Motor neuron (in vitro differentiated cells): Measurements from ENCODE around the gene CYP4F3. TPM values are rescaled to one million over a fixed set of nuclear protein-coding genes. Genes with fewer than 3 reads are reported as not detected.
"Not testable (repeated sequence)": the region's sequence is repeated elsewhere in the genome, so short reads cannot be mapped to it uniquely, and the experiment has no call there.

ENCODE experiments used
- ATAC-seq, 8 experiments: fragments of 200-7000 bp; cut with Tn5 transposase; replicated peaks in 6 of 8; 2 replicates each; pipeline ENCODE4 v1.8.0; 2021; ENCODE audit warnings: mild to moderate bottlenecking in 8 of 8, moderate library complexity in 8 of 8
- H3K27ac ChIP-seq, 2 donors: fragments of 250-450 bp; sonication (Bioruptor Pico); 2 replicates each; pipeline ENCODE4 v1.9.0; 2021; ENCODE audit warnings: antibody characterized with exemption in 2 of 2, mild to moderate bottlenecking in 2 of 2, moderate library complexity in 1 of 2
- H3K4me1 ChIP-seq, 2 donors: fragments of 250-450 bp; sonication (Bioruptor Pico); replicated peaks in 1 of 2; 2 replicates each; pipeline ENCODE4 v1.6.1; 2021; ENCODE audit warnings: antibody characterized with exemption in 2 of 2, mild to moderate bottlenecking in 2 of 2, moderate library complexity in 1 of 2
- H3K4me3 ChIP-seq, 5 donors: fragments of 250-450 bp; sonication (Bioruptor Pico); 2 replicates each; pipeline ENCODE4 v1.9.0; 2021; ENCODE audit warnings: antibody characterized with exemption in 5 of 5, mild to moderate bottlenecking in 5 of 5, moderate library complexity in 4 of 5
- WGBS, 10 experiments: fragments of 450-650 bp; shearing (Covaris generic); methylation state at CpG; one replicate each; pipeline ENCODE4 v1.0.0; 2022; 5-methylcytosine and 5-hydroxymethylcytosine counted together
- in situ Hi-C, 9 experiments: fragments of 400-800 bp; cut with MboI; loops; one replicate each; pipeline ENCODE4 v1.15.0; 2021; ENCODE audit warnings: low sequenced_read_pairs in 9 of 9, low pct_unique_long_range_greater_than_20kb in 2 of 9; ENCODE audit not compliant: unreplicated experiment in 9 of 9
- total RNA-seq, 8 experiments: library from RNA; unstranded; fragments of 300-600 nt; gene quantifications; 2 replicates each; pipeline versions ENCODE4 v1.2.3 to v1.2.4, GENCODE V29; 2022

Gene CYP4F3
- total RNA-seq, 8 experiments from 2014 or later = 0.05 to 1.00 TPM; not detected in 6

DNA sequence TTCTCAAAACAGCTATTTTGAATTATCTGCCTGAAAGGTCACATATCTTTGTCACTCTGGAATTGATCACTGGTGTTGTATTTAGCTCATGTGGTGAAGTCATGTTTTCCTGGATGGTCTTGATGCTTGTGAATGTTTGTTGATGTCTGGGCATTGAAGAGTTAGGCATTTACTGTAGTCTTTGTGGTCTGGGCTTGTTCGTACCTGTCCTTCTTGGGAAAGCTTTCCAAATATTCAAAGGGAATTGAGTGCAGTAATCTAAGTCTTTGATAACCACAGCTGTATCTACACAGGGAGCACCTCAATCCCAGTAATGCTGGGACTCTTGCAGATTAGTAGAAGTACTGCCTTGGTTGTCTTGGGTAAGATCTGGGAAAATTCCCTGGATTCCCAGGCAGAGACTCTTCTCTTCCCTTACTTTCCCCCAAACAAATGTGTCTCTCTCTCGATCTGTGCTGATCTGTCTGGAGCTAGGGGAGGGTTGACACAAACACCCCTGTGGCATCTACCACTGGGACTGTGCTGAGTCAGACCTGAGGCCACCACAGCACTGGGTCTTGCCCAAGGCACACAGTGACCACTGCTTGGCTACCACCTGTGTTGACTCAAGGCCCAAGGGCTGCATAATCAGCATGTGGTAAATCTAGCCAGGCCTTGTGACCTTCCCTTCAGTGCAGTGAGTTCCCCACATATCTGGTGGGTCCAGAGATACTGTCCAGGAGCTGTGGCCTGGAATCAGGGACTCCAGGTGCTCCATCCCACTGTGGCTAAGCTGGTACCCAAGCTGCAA is 5.5 kb upstream of the CYP4F3 start:
- WGBS, 10 experiments = 0 to 38% (median 8%) methylated on average over 1 to 2 of the region's 2 CpGs; no CpG with 5 or more reads in 3 of the 10 experiments
- in situ Hi-C loops = loop anchor here in 2 of 9 experiments (25.0 kb wide), 2 partner anchors 527 to 552 kb away; partner anchors contain the start of genes AP1M1 (in 1 of the 2), CIB3 (in 1 of the 2) and FAM32A (in 1 of the 2)

DNA sequence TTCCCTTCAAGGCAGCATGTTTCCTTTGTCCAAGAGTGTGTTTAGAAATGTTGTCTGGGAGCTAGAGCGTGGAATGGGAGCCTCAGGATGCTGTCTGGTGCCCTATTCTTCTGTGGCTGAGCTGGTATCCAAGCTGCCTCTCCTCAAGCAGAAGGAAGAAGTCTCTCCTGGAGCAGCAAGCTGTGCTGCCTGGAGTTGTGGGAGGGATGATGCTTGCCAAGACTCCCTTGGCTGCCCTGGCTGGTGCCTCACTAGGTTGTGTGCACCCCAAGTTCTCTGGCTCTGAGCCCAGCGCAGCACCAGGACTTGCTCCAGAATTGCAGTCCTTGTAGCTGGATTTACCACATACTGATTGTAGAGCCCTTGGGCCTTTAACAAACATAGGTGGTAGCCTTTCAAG is 4.7 kb upstream of the CYP4F3 start:
- no peak overlapping the region for H3K4me3 ChIP-seq
- WGBS, 10 experiments = 57 to 60% (median 60%) methylated on average over 1 of the region's 2 CpGs; no CpG with 5 or more reads in 7 of the 10 experiments
- H3K4me1 ChIP-seq = no peaks in the 10 kb centered on the region
- no peak overlapping the region for H3K27ac ChIP-seq
- no peak for ATAC-seq
- in situ Hi-C loops = loop anchor here in 2 of 9 experiments (25.0 kb wide), 2 partner anchors 526 to 551 kb away; partner anchors contain the start of genes AP1M1 (in 1 of the 2), CIB3 (in 1 of the 2) and FAM32A (in 1 of the 2)

More for the DNA sequence above, 5.5 kb upstream of the CYP4F3 start:
- Histone ChIP-seq H3K4me1 (no peaks in the 10 kb centered on the region), H3K27ac (no peak overlapping the region), H3K4me3 (no peak overlapping the region)
- no peak for ATAC-seq

DNA sequence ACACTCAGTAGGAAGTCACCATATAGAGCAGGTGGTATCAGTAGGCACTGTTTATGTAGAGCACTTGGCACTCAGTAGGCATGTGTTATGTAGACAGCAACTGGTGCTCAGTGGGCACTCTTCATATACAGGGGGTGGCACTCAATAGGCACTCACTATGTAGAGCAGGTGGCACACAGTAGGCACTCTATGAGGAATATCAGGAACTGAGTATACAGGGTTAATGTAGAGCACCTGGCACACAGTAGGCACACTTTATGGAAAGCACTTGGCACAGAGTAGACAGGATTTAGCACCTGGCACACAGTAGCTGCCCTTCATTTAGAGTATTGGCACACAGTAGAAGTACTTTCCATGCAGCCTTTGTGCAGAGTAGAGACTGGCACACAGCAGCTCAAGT is 1.1 kb upstream of the CYP4F3 start:
- ATAC-seq = no peak
- in situ Hi-C loops = loop anchor here in 2 of 9 experiments (25.0 kb wide), 2 partner anchors 523 to 548 kb away; partner anchors contain the start of genes AP1M1 (in 1 of the 2), CIB3 (in 1 of the 2) and FAM32A (in 1 of the 2)
- no peaks in the 10 kb centered on the region for H3K4me1 ChIP-seq
- no peak overlapping the region for H3K4me3 ChIP-seq
- H3K27ac ChIP-seq = no peak overlapping the region

DNA sequence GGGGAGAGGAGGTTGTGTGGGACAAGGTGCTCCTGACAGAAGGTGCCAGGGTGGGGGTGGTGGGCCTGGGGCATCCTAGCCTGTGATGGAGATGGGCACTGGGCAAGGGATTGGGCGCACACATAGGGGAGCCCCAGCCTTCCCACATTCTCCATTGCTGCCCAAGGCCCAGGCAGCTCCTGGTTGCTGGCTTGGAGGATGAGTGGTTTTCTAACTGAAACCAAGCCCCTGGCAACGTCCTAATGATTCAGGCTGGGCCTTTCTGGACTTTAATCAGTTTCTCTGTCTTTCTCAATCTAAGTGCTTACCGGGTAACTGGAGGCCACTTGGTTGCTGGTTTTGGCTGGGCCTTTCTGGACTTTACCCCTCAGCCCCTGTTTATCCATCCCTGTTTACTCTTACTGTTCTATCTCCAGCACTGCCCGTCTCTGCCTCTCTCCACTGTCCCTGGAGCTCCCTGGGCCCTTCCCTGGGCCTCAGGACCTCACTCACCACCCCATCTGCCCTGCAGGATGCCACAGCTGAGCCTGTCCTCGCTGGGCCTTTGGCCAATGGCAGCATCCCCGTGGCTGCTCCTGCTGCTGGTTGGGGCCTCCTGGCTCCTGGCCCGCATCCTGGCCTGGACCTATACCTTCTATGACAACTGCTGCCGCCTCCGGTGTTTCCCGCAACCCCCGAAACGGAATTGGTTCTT is 354 bp downstream of the CYP4F3 start:
- in situ Hi-C loops = loop anchor here in 2 of 9 experiments (25.0 kb wide), 2 partner anchors 521 to 546 kb away; partner anchors contain the start of genes AP1M1 (in 1 of the 2), CIB3 (in 1 of the 2) and FAM32A (in 1 of the 2)
- no peak overlapping the region for H3K4me3 ChIP-seq
- H3K4me1 ChIP-seq = no peaks in the 10 kb centered on the region
- 0 to 75% (median 27%) methylated on average over 1 to 10 of the region's 12 CpGs; no CpG with 5 or more reads in 4 of the 10 experiments for WGBS, 10 experiments
- ATAC-seq = peak in 3 of 8 experiments; percentile 22 to 53 (median 27)
- no peak overlapping the region for H3K27ac ChIP-seq

DNA sequence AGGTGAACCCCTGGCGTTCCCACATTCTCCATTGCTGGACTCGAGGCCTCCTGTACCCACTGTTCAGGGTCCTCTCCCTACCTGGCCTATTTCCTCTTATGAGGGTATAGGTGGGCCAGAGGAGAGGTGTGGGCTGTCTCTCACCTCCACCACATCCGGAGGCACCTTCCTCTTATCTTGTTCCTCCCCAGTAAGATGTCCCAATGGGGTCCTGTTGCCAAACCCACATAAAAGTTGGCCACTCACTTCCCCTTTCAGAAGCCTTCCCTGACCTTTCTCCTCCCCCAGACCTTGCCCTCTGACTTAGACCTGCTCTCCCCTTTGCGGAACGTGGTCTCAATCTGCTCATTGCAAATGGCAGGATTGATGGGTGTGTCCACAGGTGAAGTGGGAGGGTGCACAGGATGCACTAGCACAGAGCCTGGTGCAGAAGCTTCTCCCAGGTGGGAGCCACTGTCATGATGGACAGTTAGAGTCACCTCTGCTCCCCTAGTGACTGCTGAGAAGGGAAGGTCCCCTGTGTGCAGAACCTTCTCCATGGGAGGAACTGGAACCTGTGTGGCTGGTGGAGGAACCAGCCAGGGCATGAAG is 1.3 kb downstream of the CYP4F3 start:
- in situ Hi-C loops = loop anchor here in 2 of 9 experiments (25.0 kb wide), 2 partner anchors 520 to 545 kb away; partner anchors contain the start of genes AP1M1 (in 1 of the 2), CIB3 (in 1 of the 2) and FAM32A (in 1 of the 2)
- Histone ChIP-seq H3K4me3 (no peak overlapping the region), H3K4me1 (no peaks in the 10 kb centered on the region), H3K27ac (no peak overlapping the region)
- ATAC-seq = no peak
- 0 to 80% (median 45%) methylated on average over 1 to 5 of the region's 5 CpGs; no CpG with 5 or more reads in 3 of the 10 experiments for WGBS, 10 experiments

DNA sequence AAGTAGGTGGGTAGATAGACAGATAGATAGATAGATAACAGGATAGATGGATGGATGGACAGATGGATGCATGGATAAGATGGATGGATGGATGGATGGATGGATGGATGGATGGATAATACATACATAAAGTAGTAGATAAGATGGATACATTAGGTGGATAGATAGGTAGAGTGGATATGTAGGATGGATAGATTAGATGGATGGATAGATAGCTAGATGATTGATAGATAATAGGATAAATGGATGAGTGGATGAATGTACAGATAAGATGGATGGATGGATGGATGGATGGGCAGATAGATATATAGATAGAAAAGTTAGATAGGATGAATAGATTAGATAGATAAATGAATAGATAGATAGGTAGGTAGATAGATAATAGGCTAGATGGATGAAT is 2.1 kb downstream of the CYP4F3 start:
- H3K27ac ChIP-seq = no peak overlapping the region
- in situ Hi-C loops = loop anchor here in 2 of 9 experiments (25.0 kb wide), 2 partner anchors 519 to 544 kb away; partner anchors contain the start of genes AP1M1 (in 1 of the 2), CIB3 (in 1 of the 2) and FAM32A (in 1 of the 2)

DNA sequence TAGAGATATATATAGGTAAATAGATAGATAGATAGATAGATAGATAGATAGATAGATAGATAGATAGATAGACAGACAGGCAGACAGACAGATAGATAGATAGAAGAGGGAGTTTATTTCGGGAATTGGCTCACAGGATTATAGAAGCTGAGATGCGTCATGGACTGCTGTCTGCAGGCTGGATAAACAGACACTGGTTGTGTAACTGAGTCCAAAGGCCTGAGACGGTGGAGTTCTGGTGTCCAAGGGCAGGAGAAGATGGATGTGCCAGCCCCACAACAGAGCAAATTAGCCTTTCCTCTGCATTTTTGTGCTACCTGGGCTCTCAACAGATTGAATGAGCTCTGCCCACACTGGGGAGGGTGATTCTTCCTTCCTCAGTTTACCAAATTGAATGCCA is 2.7 kb downstream of the CYP4F3 start:
- in situ Hi-C loops = loop anchor here in 2 of 9 experiments (25.0 kb wide), 2 partner anchors 519 to 544 kb away; partner anchors contain the start of genes AP1M1 (in 1 of the 2), CIB3 (in 1 of the 2) and FAM32A (in 1 of the 2)

More for the DNA sequence above, 2.1 kb downstream of the CYP4F3 start:
- Histone ChIP-seq H3K4me1 (no peaks in the 10 kb centered on the region), H3K4me3 (no peak overlapping the region)
- no peak for ATAC-seq

DNA sequence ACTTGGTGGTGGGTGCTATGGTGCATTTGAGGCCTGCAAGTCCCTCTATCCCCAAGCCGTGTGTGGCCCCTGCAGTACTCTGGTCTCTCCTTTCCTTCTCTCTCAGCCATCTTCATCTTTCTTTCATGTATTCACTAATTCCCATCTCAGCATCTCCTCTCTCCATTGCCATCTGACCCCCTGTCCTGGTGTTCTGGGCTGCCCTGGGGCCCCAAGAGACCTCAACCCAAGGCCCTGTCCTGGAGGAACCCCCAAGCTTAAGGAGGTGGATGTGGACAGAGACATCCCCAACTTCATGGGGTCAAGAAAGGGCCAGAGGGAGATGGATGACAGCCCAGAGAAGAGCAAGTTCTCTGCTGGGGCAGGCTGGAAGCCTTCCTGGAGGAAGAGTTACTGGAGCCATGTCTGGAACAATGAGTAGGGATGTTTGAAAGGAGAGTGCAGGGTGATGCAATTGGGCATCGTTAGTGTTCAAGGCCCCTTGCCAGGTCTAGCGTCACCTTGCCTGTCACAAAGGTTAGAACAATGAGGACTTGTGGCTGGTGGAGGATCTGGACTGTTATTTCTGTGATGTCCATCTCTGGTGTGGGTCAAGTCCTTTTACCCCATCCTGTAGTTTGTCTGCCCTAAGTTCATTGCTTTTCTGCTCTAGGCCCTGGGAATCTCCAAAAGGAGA is 3.5 kb downstream of the CYP4F3 start:
- in situ Hi-C loops = loop anchor here in 2 of 9 experiments (25.0 kb wide), 2 partner anchors 518 to 543 kb away; partner anchors contain the start of genes AP1M1 (in 1 of the 2), CIB3 (in 1 of the 2) and FAM32A (in 1 of the 2)
- 14 to 57% (median 35%) methylated on average over 1 to 2 of the region's 3 CpGs; no CpG with 5 or more reads in 6 of the 10 experiments for WGBS, 10 experiments
- no peaks in the 10 kb centered on the region for H3K4me1 ChIP-seq
- no peak for ATAC-seq
- no peak overlapping the region for H3K27ac ChIP-seq
- no peak overlapping the region for H3K4me3 ChIP-seq

More for the DNA sequence above, 2.7 kb downstream of the CYP4F3 start:
- 17 to 86% (median 53%) methylated on average over 1 to 3 of the region's 3 CpGs; no CpG with 5 or more reads in 4 of the 10 experiments for WGBS, 10 experiments
- no peak for ATAC-seq
- Histone ChIP-seq H3K4me1 (no peaks in the 10 kb centered on the region), H3K4me3 (no peak overlapping the region), H3K27ac (no peak overlapping the region)

DNA sequence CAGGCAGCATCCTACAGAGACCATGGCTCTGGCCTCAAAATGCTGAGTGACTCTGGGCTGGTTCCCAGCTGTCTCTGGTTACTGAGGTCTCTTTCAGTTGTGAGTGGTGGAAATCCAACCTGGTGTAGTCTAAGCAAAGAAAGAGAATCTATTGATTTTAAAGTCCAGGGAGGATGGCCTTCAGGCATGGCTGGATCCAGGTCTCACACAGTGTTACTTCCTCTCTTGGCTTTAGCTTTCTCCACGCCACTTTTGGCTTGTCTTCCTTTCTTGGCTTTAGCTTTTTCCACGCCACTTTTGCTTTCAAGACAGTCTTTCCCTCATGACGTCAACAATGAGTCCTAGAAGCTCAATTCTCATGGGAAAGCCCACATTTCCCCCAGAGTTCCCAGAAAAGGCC is 4.1 kb downstream of the CYP4F3 start:
- no peak for ATAC-seq
- WGBS, 10 experiments = 0 to 22% (median 10%) methylated on average over 1 to 3 of the region's 3 CpGs; no CpG with 5 or more reads in 3 of the 10 experiments
- Histone ChIP-seq H3K4me3 (no peak overlapping the region), H3K4me1 (no peaks in the 10 kb centered on the region), H3K27ac (no peak overlapping the region)
- in situ Hi-C loops = loop anchor here in 2 of 9 experiments (25.0 kb wide), 2 partner anchors 517 to 542 kb away; partner anchors contain the start of genes AP1M1 (in 1 of the 2), CIB3 (in 1 of the 2) and FAM32A (in 1 of the 2)

DNA sequence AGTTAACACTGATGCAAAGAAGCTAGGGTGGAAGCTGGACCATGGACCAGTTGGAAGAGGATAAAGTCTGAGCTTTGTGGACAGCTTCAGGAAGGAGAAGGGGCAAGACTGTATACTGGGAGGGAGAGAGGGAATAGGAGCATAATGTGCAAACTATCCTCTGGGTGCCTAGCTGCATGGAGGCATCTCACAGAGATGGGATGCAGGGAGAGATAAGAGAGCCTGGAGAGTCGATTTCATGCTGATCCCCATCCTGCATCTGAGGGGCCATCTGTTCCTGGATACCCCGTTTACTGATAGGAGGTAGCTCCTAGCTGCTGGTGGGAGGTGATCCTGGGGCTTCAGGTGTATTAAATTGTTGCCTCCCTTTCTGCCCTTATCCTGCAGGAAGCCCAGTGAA is 8.8 kb downstream of the CYP4F3 start:
- Histone ChIP-seq H3K27ac (no peak overlapping the region), H3K4me3 (no peak overlapping the region), H3K4me1 (no peaks in the 10 kb centered on the region)
- WGBS, 10 experiments = 0 to 43% (median 17%) methylated on average over 1 of the region's 2 CpGs; no CpG with 5 or more reads in 5 of the 10 experiments
- ATAC-seq = no peak
- in situ Hi-C loops = loop anchor here in 2 of 9 experiments (25.0 kb wide), 2 partner anchors 513 to 538 kb away; partner anchors contain the start of genes AP1M1 (in 1 of the 2), CIB3 (in 1 of the 2) and FAM32A (in 1 of the 2)

DNA sequence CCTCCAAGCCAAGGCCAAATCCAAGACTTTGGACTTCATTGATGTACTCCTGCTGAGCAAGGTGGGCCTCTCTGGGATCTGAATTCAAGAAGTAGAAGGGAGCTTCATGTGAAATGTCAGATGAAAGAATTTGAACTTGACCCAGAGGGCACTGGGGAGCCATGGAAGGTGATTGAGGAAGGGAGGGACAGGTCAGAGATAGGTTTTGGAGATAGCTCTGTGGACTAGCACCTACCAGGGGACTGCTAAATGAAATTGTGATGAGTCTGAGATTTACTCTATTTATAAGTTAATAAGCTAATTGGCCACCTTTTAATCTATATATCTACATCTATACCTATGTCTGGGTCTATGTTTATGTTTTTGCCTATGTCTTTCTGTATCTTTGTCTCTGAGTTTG is 9.4 kb downstream of the CYP4F3 start:
- ATAC-seq, H3K27ac ChIP-seq, H3K4me1 ChIP-seq, H3K4me3 ChIP-seq, in situ Hi-C loops: not testable (repeated sequence)

DNA sequence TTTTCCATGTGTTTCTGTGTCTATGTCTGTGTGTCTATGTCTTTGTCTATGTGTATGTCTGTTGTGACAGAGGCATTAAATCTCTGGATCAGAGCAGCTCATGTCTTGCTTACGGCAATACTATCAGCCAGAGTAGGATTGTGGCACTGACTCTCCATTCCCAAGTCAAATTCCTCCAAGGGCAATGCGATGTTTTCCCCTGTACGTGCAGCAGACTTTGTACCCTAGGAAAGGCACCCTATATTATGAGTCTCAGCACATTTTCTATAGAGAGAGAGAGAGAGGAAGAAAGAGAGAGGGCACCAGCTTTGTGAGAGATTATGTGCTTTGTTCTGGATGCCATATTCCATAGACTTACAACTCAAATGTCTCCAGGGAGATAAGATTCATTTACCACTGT is 11.1 kb downstream of the CYP4F3 start:
- H3K4me3 ChIP-seq = no peak overlapping the region
- no peak for ATAC-seq
- 19 to 90% (median 52%) methylated on average over 2 to 3 of the region's 3 CpGs; no CpG with 5 or more reads in 2 of the 10 experiments for WGBS, 10 experiments
- in situ Hi-C loops = no loop called here
- H3K27ac ChIP-seq = no peak overlapping the region
- H3K4me1 ChIP-seq = no peaks in the 10 kb centered on the region
